ENCODE results near the gene DNPEP.

DNA sequence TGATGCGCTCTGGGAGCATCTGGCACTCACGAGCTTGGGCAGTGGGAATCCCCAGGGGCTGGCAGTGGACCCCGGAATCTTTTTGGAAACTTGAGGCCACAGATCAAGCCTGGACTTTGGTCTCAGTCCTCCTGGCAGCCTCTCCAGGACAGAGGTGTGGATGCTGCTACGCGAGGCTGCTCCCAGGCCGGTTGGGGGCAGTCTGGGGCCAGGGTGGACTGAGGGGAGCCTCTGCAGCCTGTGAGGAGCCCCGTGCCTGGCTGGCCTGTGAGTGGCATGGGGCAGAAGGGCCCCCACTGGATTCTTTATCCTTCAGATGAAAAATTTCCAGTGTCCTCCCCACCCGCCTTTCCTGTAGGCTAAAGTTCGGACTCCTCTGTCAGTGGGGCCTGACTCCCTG, 17.7 kb upstream of the DNPEP start:
- TF ChIP-seq, protein P1, sequence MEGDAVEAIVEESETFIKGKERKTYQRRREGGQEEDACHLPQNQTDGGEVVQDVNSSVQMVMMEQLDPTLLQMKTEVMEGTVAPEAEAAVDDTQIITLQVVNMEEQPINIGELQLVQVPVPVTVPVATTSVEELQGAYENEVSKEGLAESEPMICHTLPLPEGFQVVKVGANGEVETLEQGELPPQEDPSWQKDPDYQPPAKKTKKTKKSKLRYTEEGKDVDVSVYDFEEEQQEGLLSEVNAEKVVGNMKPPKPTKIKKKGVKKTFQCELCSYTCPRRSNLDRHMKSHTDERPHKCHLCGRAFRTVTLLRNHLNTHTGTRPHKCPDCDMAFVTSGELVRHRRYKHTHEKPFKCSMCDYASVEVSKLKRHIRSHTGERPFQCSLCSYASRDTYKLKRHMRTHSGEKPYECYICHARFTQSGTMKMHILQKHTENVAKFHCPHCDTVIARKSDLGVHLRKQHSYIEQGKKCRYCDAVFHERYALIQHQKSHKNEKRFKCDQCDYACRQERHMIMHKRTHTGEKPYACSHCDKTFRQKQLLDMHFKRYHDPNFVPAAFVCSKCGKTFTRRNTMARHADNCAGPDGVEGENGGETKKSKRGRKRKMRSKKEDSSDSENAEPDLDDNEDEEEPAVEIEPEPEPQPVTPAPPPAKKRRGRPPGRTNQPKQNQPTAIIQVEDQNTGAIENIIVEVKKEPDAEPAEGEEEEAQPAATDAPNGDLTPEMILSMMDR (IDR thresholded peaks at IDR 0.05): no peak
- TF ChIP-seq POLR2A (IDR thresholded peaks at IDR 0.05): no peak
